ENCODE results near the gene CCDC43.
"Not testable (repeated sequence)": the region's sequence is repeated elsewhere in the genome, so short reads cannot be mapped to it uniquely, and the experiment has no call there.

CCDC43 gene

GRCh38 chr17:44672479-44673093, 17.0 kb downstream of the CCDC43 start:
- DNase-seq (ENCODE audit: low read depth in 2 of 2) = no peak

- no peak for DNase-seq (ENCODE audit: low read depth in 2 of 2)
These were observed 23.6 kb downstream of the CCDC43 start for GRCh38 chr17:44666006-44666405.

GRCh38 chr17:44664867-44665266, 24.7 kb downstream of the CCDC43 start:
- DNase-seq (ENCODE audit: low read depth in 2 of 2) = no peak

- DNase-seq (ENCODE audit: low read depth in 2 of 2) = no peak
These were observed 26.5 kb downstream of the CCDC43 start for GRCh38 chr17:44663095-44663494.

GRCh38 chr17:44661835-44662234, 27.7 kb downstream of the CCDC43 start:
- no peak for DNase-seq (ENCODE audit: low read depth in 2 of 2)

- DNase-seq (ENCODE audit: low read depth in 2 of 2) = peak; percentile 20 to 25
These were observed 33.4 kb downstream of the CCDC43 start, which contains the start of gene MEIOC for GRCh38 chr17:44655983-44656710. MEIOC (plus strand) TSS chr17:44656468; CDS start chr17:44656614, 146 bp downstream.

GRCh38 chr17:44653954-44654353, 35.6 kb downstream of the CCDC43 start:
- no peak for DNase-seq (ENCODE audit: low read depth in 2 of 2)

- no peak for DNase-seq (ENCODE audit: low read depth in 2 of 2)
These were observed 36.2 kb downstream of the CCDC43 start for GRCh38 chr17:44653384-44653783.

GRCh38 chr17:44652727-44653126, 36.8 kb downstream of the CCDC43 start:
- no peak for DNase-seq (ENCODE audit: low read depth in 2 of 2)

GRCh38 chr17:44651228-44651627, 38.3 kb downstream of the CCDC43 start:
- DNase-seq (ENCODE audit: low read depth in 2 of 2) = no peak

GRCh38 chr17:44648963-44649362, 40.6 kb downstream of the CCDC43 start:
- DNase-seq (ENCODE audit: low read depth in 2 of 2) = no peak

- no peak for DNase-seq (ENCODE audit: low read depth in 2 of 2)
These were observed 41.8 kb downstream of the CCDC43 start for GRCh38 chr17:44647736-44648135.

GRCh38 chr17:44646280-44646679, 43.3 kb downstream of the CCDC43 start:
- DNase-seq (ENCODE audit: low read depth in 2 of 2) = no peak

- DNase-seq (ENCODE audit: low read depth in 2 of 2) = no peak
These were observed 44.2 kb downstream of the CCDC43 start for GRCh38 chr17:44645341-44645740.

- no peak for DNase-seq (ENCODE audit: low read depth in 2 of 2)
These were observed 46.7 kb downstream of the CCDC43 start for GRCh38 chr17:44642834-44643233.

GRCh38 chr17:44637066-44637465, 52.5 kb downstream of the CCDC43 start:
- DNase-seq (ENCODE audit: low read depth in 2 of 2) = no peak

GRCh38 chr17:44636562-44636961, 53.0 kb downstream of the CCDC43 start:
- no peak for DNase-seq (ENCODE audit: low read depth in 2 of 2)

GRCh38 chr17:44634401-44634800, 55.2 kb downstream of the CCDC43 start:
- DNase-seq (ENCODE audit: low read depth in 2 of 2) = not testable (repeated sequence)

GRCh38 chr17:44633998-44634397, 55.6 kb downstream of the CCDC43 start:
- no peak for DNase-seq (ENCODE audit: low read depth in 2 of 2)

- no peak for DNase-seq (ENCODE audit: low read depth in 2 of 2)
These were observed 58.9 kb downstream of the CCDC43 start for GRCh38 chr17:44630703-44631102.

GRCh38 chr17:44629314-44629713, 60.3 kb downstream of the CCDC43 start:
- DNase-seq (ENCODE audit: low read depth in 2 of 2) = no peak

- DNase-seq (ENCODE audit: low read depth in 2 of 2) = no peak
These were observed 61.1 kb downstream of the CCDC43 start for GRCh38 chr17:44628243-44629188.

Data from stimulated activated CD4-positive, alpha-beta T cell treated with anti-CD3 and anti-CD28 coated beads, Interleukin-15, amount 100 ng/mL, for 48 hours (primary cell).